ENCODE data around the gene ERICH2. TPM values are rescaled to one million over a fixed set of nuclear protein-coding genes. Genes with fewer than 3 reads are reported as not detected.
"Not testable (repeated sequence)": the region's sequence is repeated elsewhere in the genome, so short reads cannot be mapped to it uniquely, and the experiment has no call there.

The ERICH2 gene
- total RNA-seq, 2 donors from 2014 or later: 0.73 TPM; not detected in 1

- TF ChIP-seq, protein P1, sequence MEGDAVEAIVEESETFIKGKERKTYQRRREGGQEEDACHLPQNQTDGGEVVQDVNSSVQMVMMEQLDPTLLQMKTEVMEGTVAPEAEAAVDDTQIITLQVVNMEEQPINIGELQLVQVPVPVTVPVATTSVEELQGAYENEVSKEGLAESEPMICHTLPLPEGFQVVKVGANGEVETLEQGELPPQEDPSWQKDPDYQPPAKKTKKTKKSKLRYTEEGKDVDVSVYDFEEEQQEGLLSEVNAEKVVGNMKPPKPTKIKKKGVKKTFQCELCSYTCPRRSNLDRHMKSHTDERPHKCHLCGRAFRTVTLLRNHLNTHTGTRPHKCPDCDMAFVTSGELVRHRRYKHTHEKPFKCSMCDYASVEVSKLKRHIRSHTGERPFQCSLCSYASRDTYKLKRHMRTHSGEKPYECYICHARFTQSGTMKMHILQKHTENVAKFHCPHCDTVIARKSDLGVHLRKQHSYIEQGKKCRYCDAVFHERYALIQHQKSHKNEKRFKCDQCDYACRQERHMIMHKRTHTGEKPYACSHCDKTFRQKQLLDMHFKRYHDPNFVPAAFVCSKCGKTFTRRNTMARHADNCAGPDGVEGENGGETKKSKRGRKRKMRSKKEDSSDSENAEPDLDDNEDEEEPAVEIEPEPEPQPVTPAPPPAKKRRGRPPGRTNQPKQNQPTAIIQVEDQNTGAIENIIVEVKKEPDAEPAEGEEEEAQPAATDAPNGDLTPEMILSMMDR (IDR thresholded peaks at IDR 0.05): no peak
- no peak for TF ChIP-seq POLR2AphosphoS5 (IDR thresholded peaks at IDR 0.05)
- TF ChIP-seq POLR2A (IDR thresholded peaks at IDR 0.05): no peak
- Histone ChIP-seq H3K4me1 (replicated peaks) (no peaks in the 10 kb centered on the region), H3K27ac (no peak overlapping the region), H3K27me3 (replicated peaks; ENCODE audit: insufficient read depth) (no peaks in the 10 kb centered on the region), H3K4me3 (no peak overlapping the region), H3K36me3 (no peaks in the 10 kb centered on the region), H3K9me3 (no peaks in the 10 kb centered on the region)
- intact Hi-C loops (cut with DNase I): no loop called here
- no peak for DNase-seq (ENCODE audit: low spot score)
- 90% methylated on average over 14 of the region's 14 CpGs for WGBS
Measured at GRCh38 chr2:170744248-170745002, 25.8 kb upstream of the ERICH2 start.

- TF ChIP-seq POLR2A (IDR thresholded peaks at IDR 0.05) (no peak), POLR2AphosphoS5 (IDR thresholded peaks at IDR 0.05) (no peak)
- TF ChIP-seq, protein P1 (IDR thresholded peaks at IDR 0.05): no peak
- intact Hi-C loops (cut with DNase I): no loop called here
- 61% methylated on average over 6 of the region's 6 CpGs for WGBS
- no peak for DNase-seq (ENCODE audit: low spot score)
- H3K9me3 ChIP-seq: no peaks in the 10 kb centered on the region
- H3K4me1 ChIP-seq (replicated peaks): no peaks in the 10 kb centered on the region
- H3K27ac ChIP-seq: no peak overlapping the region
- no peak overlapping the region for H3K4me3 ChIP-seq
- no peaks in the 10 kb centered on the region for H3K27me3 ChIP-seq (replicated peaks; ENCODE audit: insufficient read depth)
- H3K36me3 ChIP-seq: no peaks in the 10 kb centered on the region
Measured at GRCh38 chr2:170745305-170745704, 24.9 kb upstream of the ERICH2 start.

DNA sequence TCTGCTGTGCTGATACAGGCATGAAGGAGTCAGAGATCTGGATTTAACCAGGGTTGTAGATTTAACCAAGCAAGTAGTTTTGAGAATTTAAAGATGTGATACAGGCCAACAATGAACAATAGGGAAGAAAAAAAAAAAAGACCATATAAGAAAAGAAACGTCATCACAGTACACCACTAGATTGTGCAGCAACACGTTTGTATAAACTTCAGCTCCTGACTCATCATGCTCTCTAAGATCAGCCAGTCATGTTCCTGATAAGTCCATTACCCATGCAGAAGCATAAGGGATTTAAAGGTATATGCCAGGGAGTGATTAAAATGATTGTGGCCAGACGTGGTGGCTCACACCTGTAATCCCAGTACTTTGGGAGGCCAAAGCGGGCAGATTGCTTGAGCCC lies 22.3 kb upstream of the ERICH2 start:
- Histone ChIP-seq H3K27ac (no peak overlapping the region), H3K4me3 (no peak overlapping the region), H3K9me3 (no peaks in the 10 kb centered on the region), H3K4me1 (replicated peaks) (no peaks in the 10 kb centered on the region), H3K36me3 (no peaks in the 10 kb centered on the region), H3K27me3 (replicated peaks; ENCODE audit: insufficient read depth) (no peaks in the 10 kb centered on the region)
- no peak for TF ChIP-seq POLR2AphosphoS5 (IDR thresholded peaks at IDR 0.05)
- TF ChIP-seq, protein P1 (IDR thresholded peaks at IDR 0.05): no peak
- TF ChIP-seq POLR2A (IDR thresholded peaks at IDR 0.05): no peak
- intact Hi-C loops (cut with DNase I): no loop called here
- DNase-seq (ENCODE audit: low spot score): no peak
- WGBS: 61% methylated on average over 4 of the region's 4 CpGs

DNA sequence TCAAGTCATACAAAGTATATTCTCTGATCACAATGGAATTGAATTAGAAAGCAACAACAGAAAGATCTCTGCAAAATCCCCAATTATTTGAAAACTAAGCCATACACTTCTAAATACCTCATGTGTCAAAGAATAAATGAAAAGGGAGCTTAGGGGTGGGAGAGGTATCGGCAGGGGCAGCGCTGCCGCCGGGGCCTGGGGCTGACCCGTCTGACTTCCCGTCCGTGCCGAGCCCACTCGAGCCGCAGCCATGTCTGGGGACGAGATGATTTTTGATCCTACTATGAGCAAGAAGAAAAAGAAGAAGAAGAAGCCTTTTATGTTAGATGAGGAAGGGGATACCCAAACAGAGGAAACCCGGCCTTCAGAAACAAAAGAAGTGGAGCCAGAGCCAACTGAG lies 18.6 kb upstream of the ERICH2 start:
- H3K27me3 ChIP-seq (replicated peaks; ENCODE audit: insufficient read depth); H3K4me3 ChIP-seq; H3K27ac ChIP-seq; H3K9me3 ChIP-seq; intact Hi-C loops (cut with DNase I); H3K36me3 ChIP-seq; DNase-seq (ENCODE audit: low spot score); H3K4me1 ChIP-seq (replicated peaks): not testable (repeated sequence)
- 96% methylated on average over 12 of the region's 12 CpGs for WGBS

- Histone ChIP-seq H3K27me3 (replicated peaks; ENCODE audit: insufficient read depth) (no peaks in the 10 kb centered on the region), H3K27ac (no peak overlapping the region), H3K4me1 (replicated peaks) (no peaks in the 10 kb centered on the region), H3K9me3 (no peaks in the 10 kb centered on the region), H3K36me3 (no peaks in the 10 kb centered on the region), H3K4me3 (no peak overlapping the region)
- intact Hi-C loops (cut with DNase I): no loop called here
- TF ChIP-seq POLR2AphosphoS5 (IDR thresholded peaks at IDR 0.05): no peak
- TF ChIP-seq, protein P1 (IDR thresholded peaks at IDR 0.05): no peak
- no peak for DNase-seq (ENCODE audit: low spot score)
Measured at GRCh38 chr2:170761572-170761971, 8.6 kb upstream of the ERICH2 start.
